Keratinocyte (primary cell): Measurements from ENCODE around the gene MPZL2.
A peak's percentile ranks its signal among the peaks of the same experiment; 100 is the strongest.

Experiments
- EZH2 ChIP-seq: IDR thresholded peaks from one replicate; pipeline ENCODE4 v1.6.1; 2012; ENCODE audit warnings: inconsistent platforms, mild to moderate bottlenecking, low read length, moderate library complexity
- TF ChIP-seq, protein P1 (sequence below), 3 experiments: IDR thresholded peaks in 1 of 3; conservative IDR thresholded peaks in 1 of 3; optimal IDR thresholded peaks in 1 of 3; 2 replicates in 2 of 3; 3 replicates in 1 of 3; pipeline versions ENCODE3 to v1.5.1; 2011; ENCODE audit warnings: low read length in 3 of 3, mild to moderate bottlenecking in 3 of 3, moderate library complexity in 2 of 3, control low read depth in 1 of 3, inconsistent platforms in 1 of 3; ENCODE audit not compliant: insufficient read depth in 2 of 3; ENCODE audit errors: extremely low read depth in 1 of 3

DNA sequence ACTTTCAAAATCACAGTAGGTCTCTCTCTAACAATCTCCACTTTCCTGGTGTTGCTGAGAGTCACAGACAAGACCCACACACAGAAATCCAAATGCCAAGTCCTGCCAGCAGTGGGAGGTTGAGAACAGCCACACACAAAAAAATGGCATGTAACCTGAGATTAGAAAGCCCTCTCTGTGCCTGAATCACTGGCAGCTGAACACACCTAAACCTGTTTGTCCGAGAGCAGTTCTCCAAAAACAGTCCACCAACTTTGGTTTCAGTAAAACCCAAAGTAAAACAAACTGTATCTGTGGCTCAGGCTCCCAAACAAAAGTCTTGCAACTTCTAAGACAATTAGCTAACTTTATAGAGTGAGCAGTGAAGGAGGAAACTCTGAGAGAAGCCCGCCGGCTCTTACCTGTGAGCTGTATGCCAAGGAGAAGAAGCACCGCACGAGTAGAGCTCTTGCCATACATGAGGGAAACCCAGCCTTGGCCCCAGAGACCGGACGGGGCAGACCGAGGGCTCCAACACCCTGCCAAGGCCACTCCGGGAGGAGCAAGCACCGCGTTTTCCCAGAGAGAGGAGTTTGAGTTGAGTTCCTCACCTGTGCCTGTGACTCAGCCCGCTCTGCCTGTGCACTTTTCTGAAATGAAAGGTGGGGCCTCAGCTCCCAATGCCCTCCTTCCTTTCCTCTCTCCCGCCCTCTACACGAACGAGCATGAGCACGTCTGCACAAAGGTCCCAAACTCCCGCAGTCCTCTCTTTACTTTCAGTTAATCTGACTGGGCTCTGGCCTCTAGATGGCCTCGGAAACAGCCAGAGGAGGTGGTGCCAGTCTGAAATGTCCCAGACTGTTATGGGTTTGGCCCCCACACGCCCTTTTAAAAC is at the start of gene MPZL2:
- no peak for TF ChIP-seq EZH2
- TF ChIP-seq, protein P1, sequence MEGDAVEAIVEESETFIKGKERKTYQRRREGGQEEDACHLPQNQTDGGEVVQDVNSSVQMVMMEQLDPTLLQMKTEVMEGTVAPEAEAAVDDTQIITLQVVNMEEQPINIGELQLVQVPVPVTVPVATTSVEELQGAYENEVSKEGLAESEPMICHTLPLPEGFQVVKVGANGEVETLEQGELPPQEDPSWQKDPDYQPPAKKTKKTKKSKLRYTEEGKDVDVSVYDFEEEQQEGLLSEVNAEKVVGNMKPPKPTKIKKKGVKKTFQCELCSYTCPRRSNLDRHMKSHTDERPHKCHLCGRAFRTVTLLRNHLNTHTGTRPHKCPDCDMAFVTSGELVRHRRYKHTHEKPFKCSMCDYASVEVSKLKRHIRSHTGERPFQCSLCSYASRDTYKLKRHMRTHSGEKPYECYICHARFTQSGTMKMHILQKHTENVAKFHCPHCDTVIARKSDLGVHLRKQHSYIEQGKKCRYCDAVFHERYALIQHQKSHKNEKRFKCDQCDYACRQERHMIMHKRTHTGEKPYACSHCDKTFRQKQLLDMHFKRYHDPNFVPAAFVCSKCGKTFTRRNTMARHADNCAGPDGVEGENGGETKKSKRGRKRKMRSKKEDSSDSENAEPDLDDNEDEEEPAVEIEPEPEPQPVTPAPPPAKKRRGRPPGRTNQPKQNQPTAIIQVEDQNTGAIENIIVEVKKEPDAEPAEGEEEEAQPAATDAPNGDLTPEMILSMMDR (optimal IDR thresholded peaks at IDR 0.05 in 1 of 3, IDR thresholded peaks at IDR 0.05 in 1 of 3, conservative IDR thresholded peaks at IDR 0.05 in 1 of 3; ENCODE audit: extremely low read depth in 1 of 3, insufficient read depth in 2 of 3, low read length in 3 of 3) = peak; percentile 18 to 42 (median 38)
